ENCODE data around the gene SLC16A10.
A peak's percentile ranks its signal among the peaks of the same experiment; 100 is the strongest.

Gene SLC16A10

DNA sequence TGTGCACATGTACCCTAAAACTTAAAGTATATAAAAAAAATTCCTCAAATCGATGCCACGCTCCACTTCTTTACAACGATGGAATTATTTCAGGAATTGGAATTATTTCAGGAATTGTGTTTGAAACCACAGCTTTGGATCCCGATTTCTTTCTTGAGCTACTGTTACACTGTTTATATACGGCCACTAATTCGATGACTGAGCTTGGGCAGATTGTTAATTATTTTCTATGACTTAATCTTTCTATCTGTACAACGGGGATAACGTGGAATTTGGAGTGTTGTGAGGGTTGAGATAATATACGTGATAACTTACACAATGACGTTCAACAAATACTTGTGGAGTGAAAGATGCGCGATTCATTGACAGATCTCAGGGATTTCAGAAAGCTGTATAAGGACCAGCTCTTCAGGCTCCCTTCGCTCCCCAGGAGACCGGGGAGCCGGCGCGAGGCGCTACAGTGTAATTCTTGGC is 171.3 kb downstream of the SLC16A10 start:
- H3K27ac ChIP-seq, result peak overlapping the region; percentile 86
- TF ChIP-seq CTCF (IDR thresholded peaks at IDR 0.05) (no peak), ZFX (IDR thresholded peaks at IDR 0.05; ENCODE audit: borderline replicate concordance) (no peak)

- no peak for TF ChIP-seq ZFX (IDR thresholded peaks at IDR 0.05; ENCODE audit: borderline replicate concordance)
- peak; percentile 97 for TF ChIP-seq CTCF (IDR thresholded peaks at IDR 0.05)
- H3K27ac ChIP-seq, result peak overlapping the region; percentile 86
Measured at GRCh38 chr6:111259089-111259831, 172.0 kb downstream of the SLC16A10 start.

DNA sequence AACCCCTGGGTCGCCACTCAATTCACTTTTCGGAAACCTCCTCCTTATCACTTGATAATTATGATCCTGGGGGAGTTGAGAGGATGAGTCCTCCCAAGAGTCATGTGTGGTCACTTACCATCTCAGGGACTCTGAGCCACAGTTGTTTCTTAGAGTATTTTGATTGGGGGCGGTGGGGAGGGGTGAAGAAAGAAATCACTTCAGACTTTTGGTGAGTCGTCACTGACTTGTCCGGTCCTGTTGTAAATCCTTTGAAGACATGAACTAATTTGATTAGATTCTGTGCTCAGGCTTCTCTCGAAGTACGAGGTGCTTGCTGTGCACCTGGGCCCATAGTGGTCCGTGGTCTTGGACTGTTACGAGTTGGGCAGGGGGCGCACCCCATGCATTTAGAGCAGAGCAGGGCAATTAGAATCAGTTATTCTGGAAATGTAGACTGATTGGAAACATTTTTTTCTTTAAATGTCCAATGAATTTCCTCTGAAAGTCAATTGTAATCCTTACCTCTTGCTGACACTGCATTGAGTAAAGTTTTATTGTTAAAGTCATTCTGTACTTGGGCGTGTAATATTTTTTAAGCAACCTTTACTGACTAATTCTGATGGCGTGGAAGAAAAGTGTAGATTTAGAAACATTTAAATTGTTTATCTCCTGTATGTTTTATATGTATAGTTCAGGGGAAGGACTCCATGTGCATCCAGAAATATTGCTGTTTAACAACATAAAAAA is 173.4 kb downstream of the SLC16A10 start:
- no peak overlapping the region for H3K27ac ChIP-seq
- TF ChIP-seq CTCF (IDR thresholded peaks at IDR 0.05) (no peak), ZFX (IDR thresholded peaks at IDR 0.05; ENCODE audit: borderline replicate concordance) (no peak)

DNA sequence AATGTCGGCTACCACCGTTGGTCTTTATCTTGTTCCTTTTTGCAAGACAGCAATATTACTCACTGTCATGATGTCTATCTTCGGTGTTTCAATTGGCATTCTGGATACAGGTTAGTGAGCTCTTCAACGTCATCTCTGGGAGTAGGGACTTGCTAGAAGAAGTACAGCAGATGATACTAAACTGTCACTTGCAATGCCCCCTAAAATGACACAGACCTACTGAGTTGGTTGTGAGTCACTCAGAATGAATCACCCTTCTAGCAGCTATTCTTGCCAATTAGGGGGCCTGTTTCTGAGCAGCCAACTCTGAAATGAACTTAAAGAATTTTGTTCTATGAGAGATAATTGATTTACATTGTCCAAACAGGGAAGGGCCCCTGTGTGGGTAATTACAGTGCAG is 176.5 kb downstream of the SLC16A10 start:
- H3K27ac ChIP-seq, result no peak overlapping the region
- no peak for TF ChIP-seq CTCF (IDR thresholded peaks at IDR 0.05)
- TF ChIP-seq ZFX (IDR thresholded peaks at IDR 0.05; ENCODE audit: borderline replicate concordance), result no peak

GRCh38 chr6:111265842-111266241 is 178.5 kb downstream of the SLC16A10 start:
- H3K27ac ChIP-seq, result no peak overlapping the region
- no peak for TF ChIP-seq ZFX (IDR thresholded peaks at IDR 0.05; ENCODE audit: borderline replicate concordance)
- no peak for TF ChIP-seq CTCF (IDR thresholded peaks at IDR 0.05)

GRCh38 chr6:111266276-111266675 is 179.0 kb downstream of the SLC16A10 start:
- TF ChIP-seq CTCF (IDR thresholded peaks at IDR 0.05) (no peak), ZFX (IDR thresholded peaks at IDR 0.05; ENCODE audit: borderline replicate concordance) (no peak)
- H3K27ac ChIP-seq, result no peak overlapping the region
